ENCODE measurements around the gene HECTD3. TPM values are rescaled to one million over a fixed set of nuclear protein-coding genes. Genes with fewer than 3 reads are reported as not detected.

The HECTD3 gene
- total RNA-seq, 1 experiment from 2014 or later: 25.5 TPM

- H3K79me2 ChIP-seq (ENCODE audit: insufficient read depth, low read length): no peaks in the 10 kb centered on the region
Measured at GRCh38 chr1:45026446-45026845, 15.3 kb upstream of the HECTD3 start.

More at GRCh38 chr1:45026446-45026845, 15.3 kb upstream of the HECTD3 start:
- TF ChIP-seq SIN3A (IDR thresholded peaks at IDR 0.05; ENCODE audit: low read depth) (no peak), ZFX (IDR thresholded peaks at IDR 0.05) (no peak), SRF (IDR thresholded peaks at IDR 0.05; ENCODE audit: low read depth) (no peak), CTCF (IDR thresholded peaks at IDR 0.05 in 2 of 3, conservative IDR thresholded peaks at IDR 0.05 in 1 of 3; ENCODE audit: borderline replicate concordance in 1 of 3, insufficient read depth in 1 of 3, low read depth in 2 of 3, low read length in 2 of 3) (no peak), EGR1 (IDR thresholded peaks at IDR 0.05; ENCODE audit: low read depth) (no peak), ZNF274 (IDR thresholded peaks at IDR 0.05; ENCODE audit: low read depth, low read length) (no peak), EZH2phosphoT487 (IDR thresholded peaks at IDR 0.05; ENCODE audit: borderline replicate concordance) (no peak), REST (IDR thresholded peaks at IDR 0.05; ENCODE audit: low read depth) (no peak), CBX3 (IDR thresholded peaks at IDR 0.05; ENCODE audit: low read depth) (no peak), TCF7L2 (IDR thresholded peaks at IDR 0.05; ENCODE audit: borderline replicate concordance, extremely low read depth, insufficient read depth, insufficient read length) (no peak), FOSL1 (IDR thresholded peaks at IDR 0.05; ENCODE audit: low read depth) (no peak), CEBPB (IDR thresholded peaks at IDR 0.05; ENCODE audit: low read depth) (no peak), RAD21 (IDR thresholded peaks at IDR 0.05; ENCODE audit: low read depth) (no peak), ZBTB33 (IDR thresholded peaks at IDR 0.05; ENCODE audit: extremely low read depth, insufficient replicate concordance, low read length) (no peak), POLR2AphosphoS5 (IDR thresholded peaks at IDR 0.05; ENCODE audit: low read depth, low read length) (no peak), EZH2 (IDR thresholded peaks at IDR 0.05) (no peak), ELF1 (IDR thresholded peaks at IDR 0.05; ENCODE audit: borderline replicate concordance, low read depth) (no peak)
- Histone ChIP-seq H2AFZ (ENCODE audit: low read depth, low read length, poor library complexity, severe bottlenecking) (no peak overlapping the region), H3K36me3 (ENCODE audit: control insufficient read depth in 1 of 2, insufficient read depth in 2 of 2, low read length in 2 of 2) (no peaks in the 10 kb centered on the region), H3K27me3 (ENCODE audit: insufficient read depth, low read length) (no peaks in the 10 kb centered on the region), H3K9ac (ENCODE audit: low read length) (no peak overlapping the region), H3K4me2 (ENCODE audit: low read length) (no peak overlapping the region), H3K27ac (ENCODE audit: low read depth, low read length) (no peak overlapping the region), H3K9me3 (ENCODE audit: control insufficient read depth in 1 of 2, insufficient read depth in 1 of 2, low read depth in 1 of 2, low read length in 2 of 2) (no peaks in the 10 kb centered on the region), H3K9me2 (ENCODE audit: insufficient read depth) (no peaks in the 10 kb centered on the region), H4K20me1 (ENCODE audit: insufficient read depth) (no peaks in the 10 kb centered on the region), H3K4me3 (replicated peaks in 1 of 2; ENCODE audit: low read depth in 1 of 2, low read length in 2 of 2) (no peak overlapping the region), H3K4me1 (ENCODE audit: control insufficient read depth in 1 of 2, insufficient read depth in 2 of 2, low read length in 2 of 2) (no peaks in the 10 kb centered on the region)
- no TSS peak for BruUV-seq (replicated peaks)
- CTCF ChIA-PET: no interaction called here
- POLR2A ChIA-PET: no interaction called here
- RAD21 ChIA-PET (ENCODE audit: low non-redundant PET in 1 of 2, low total read pairs in 2 of 2, uncharacterized antibody in 2 of 2, unreplicated experiment in 2 of 2): no interaction called here
- no peak for ATAC-seq
- DNase-seq (ENCODE audit: low read depth, low spot score): no peak
- intact Hi-C loops (cut with micrococcal nuclease): no loop called here

All from HCT116 (cell line).